SU-DHL-6 (cell line): ENCODE data around the gene DNAH7.

Experiments
- H2AFZ ChIP-seq: fragments of 200-600 bp; sonication (generic); 2 replicates; pipeline ENCODE4 v1.6.1; 2014; ENCODE audit warnings: low read depth, mild to moderate bottlenecking, moderate library complexity, mixed read lengths, antibody characterized with exemption, low read length; ENCODE audit not compliant: severe bottlenecking
- H3F3A ChIP-seq: fragments of 200-600 bp; shearing (Covaris generic); 2 replicates; pipeline ENCODE4 v1.6.0; 2016; ENCODE audit warnings: antibody characterized with exemption, mild to moderate bottlenecking; ENCODE audit not compliant: insufficient read depth
- H3K27ac ChIP-seq: fragments of 200-600 bp; sonication (generic); 2 replicates; pipeline ENCODE4 v1.5.1; 2016; ENCODE audit warnings: low read depth, mild to moderate bottlenecking, low read length, moderate library complexity, mixed read lengths
- H3K27me3 ChIP-seq: fragments of 200-600 bp; sonication (generic), shearing (Covaris generic); 2 replicates; pipeline ENCODE4 v1.6.0; 2014; ENCODE audit warnings: mild to moderate bottlenecking, low read length
- H3K36me3 ChIP-seq: fragments of 200-600 bp; sonication (generic); 2 replicates; pipeline ENCODE4 v1.6.1; 2014; ENCODE audit warnings: mild to moderate bottlenecking, low read length, mixed read lengths
- H3K4me2 ChIP-seq: fragments of 300-600, 200-600 bp; shearing (Covaris generic), sonication (generic); 2 replicates; pipeline ENCODE4 v1.6.0; 2014; ENCODE audit warnings: low read length, low read depth, mild to moderate bottlenecking; ENCODE audit not compliant: poor library complexity, severe bottlenecking
- H3K4me3 ChIP-seq: fragments of 200-600 bp; sonication (generic); 2 replicates; pipeline ENCODE4 v1.5.1; 2014; ENCODE audit warnings: antibody characterized with exemption, low read length, mild to moderate bottlenecking, mixed read lengths; ENCODE audit not compliant: insufficient read depth, poor library complexity, severe bottlenecking
- H3K79me2 ChIP-seq: fragments of 200-600 bp; sonication (generic); 2 replicates; pipeline ENCODE4 v1.6.1; 2014; ENCODE audit warnings: mild to moderate bottlenecking, low read length, moderate library complexity; ENCODE audit not compliant: insufficient read depth
- H3K9ac ChIP-seq: fragments of 200-600 bp; sonication (generic); 2 replicates; pipeline ENCODE4 v1.7.0; 2014; ENCODE audit warnings: mild to moderate bottlenecking, low read length
- H3K9me2 ChIP-seq: fragments of 200-600 bp; sonication (generic); replicated peaks from 2 replicates; pipeline ENCODE4 v1.6.1; 2014; ENCODE audit warnings: low read length; ENCODE audit not compliant: insufficient read depth
- H3K9me3 ChIP-seq: fragments of 200-600 bp; sonication (generic); 2 replicates; pipeline ENCODE4 v1.6.1; 2014; ENCODE audit warnings: low read length, mixed read lengths; ENCODE audit not compliant: insufficient read depth
- H4K20me1 ChIP-seq: fragments of 200-600 bp; sonication (generic); 2 replicates; pipeline ENCODE4 v1.6.1; 2014; ENCODE audit warnings: low read depth, mild to moderate bottlenecking, antibody characterized with exemption, low read length, moderate library complexity, mixed read lengths
- EZH2phosphoT487 ChIP-seq: fragments of 200-600 bp; sonication (generic), shearing (Covaris generic); conservative IDR thresholded peaks from 2 replicates; pipeline ENCODE4 v1.6.1; 2018; ENCODE audit warnings: mild to moderate bottlenecking, antibody characterized with exemption, low read length, moderate library complexity, mixed read lengths
- TF ChIP-seq, protein P1 (sequence below): fragments of 200-600 bp; sonication (generic); IDR thresholded peaks from one replicate; pipeline ENCODE4 v1.5.1; 2017; ENCODE audit warnings: antibody characterized with exemption, mild to moderate bottlenecking, low read length, moderate library complexity; ENCODE audit not compliant: insufficient read depth, poor library complexity, severe bottlenecking

The DNAH7 gene

DNA sequence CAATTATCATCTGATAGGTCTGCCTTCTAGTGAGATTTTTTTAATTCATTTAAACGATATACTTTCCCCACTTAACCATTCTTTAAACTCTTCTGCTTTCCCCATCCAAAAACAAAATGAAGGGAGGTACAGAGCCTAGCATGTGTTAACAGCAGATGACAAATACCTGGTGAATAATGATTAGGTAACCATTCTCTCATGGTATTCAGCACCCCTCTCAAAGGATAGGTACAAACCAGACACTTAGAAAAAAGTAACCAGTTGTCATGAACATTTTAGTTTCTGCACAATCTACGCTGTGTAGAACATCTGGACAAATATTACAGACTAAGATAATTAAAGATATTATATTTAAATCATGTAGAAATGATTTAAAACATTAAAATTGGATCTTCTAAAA lies 56.3 kb downstream of the DNAH7 start:
- Histone ChIP-seq H2AFZ (no peak overlapping the region), H4K20me1 (no peaks in the 10 kb centered on the region), H3K36me3 (no peaks in the 10 kb centered on the region), H3K4me2 (no peak overlapping the region), H3K9ac (no peak overlapping the region), H3K4me3 (no peak overlapping the region), H3K27me3 (no peaks in the 10 kb centered on the region), H3F3A (no peaks in the 10 kb centered on the region), H3K79me2 (no peaks in the 10 kb centered on the region), H3K9me2 (no peaks in the 10 kb centered on the region), H3K27ac (no peak overlapping the region), H3K9me3 (no peaks in the 10 kb centered on the region)
- TF ChIP-seq EZH2phosphoT487: no peak
- TF ChIP-seq, protein P1, sequence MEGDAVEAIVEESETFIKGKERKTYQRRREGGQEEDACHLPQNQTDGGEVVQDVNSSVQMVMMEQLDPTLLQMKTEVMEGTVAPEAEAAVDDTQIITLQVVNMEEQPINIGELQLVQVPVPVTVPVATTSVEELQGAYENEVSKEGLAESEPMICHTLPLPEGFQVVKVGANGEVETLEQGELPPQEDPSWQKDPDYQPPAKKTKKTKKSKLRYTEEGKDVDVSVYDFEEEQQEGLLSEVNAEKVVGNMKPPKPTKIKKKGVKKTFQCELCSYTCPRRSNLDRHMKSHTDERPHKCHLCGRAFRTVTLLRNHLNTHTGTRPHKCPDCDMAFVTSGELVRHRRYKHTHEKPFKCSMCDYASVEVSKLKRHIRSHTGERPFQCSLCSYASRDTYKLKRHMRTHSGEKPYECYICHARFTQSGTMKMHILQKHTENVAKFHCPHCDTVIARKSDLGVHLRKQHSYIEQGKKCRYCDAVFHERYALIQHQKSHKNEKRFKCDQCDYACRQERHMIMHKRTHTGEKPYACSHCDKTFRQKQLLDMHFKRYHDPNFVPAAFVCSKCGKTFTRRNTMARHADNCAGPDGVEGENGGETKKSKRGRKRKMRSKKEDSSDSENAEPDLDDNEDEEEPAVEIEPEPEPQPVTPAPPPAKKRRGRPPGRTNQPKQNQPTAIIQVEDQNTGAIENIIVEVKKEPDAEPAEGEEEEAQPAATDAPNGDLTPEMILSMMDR: no peak

DNA sequence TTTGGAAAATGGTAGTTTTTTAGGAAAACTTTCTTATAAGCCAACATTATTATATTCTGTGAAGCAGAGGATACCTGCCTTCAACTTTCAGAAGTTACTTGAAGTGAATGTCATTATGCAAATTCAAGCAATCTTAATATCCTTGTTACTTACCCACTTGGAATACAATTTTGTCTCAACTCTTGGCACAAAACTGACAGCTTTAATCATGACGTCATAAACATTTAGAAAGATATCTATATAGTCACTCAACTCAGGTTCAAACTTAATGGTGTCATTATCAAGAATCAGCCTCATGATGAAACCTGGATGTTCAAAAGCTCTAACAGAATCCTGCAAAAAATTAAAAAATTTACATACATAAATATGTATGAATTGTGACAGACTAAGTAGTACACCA lies 68.1 kb downstream of the DNAH7 start:
- Histone ChIP-seq H3K9me3 (no peaks in the 10 kb centered on the region), H3K4me2 (no peak overlapping the region), H3K27me3 (no peaks in the 10 kb centered on the region), H3K27ac (no peak overlapping the region), H3K36me3 (no peaks in the 10 kb centered on the region), H4K20me1 (no peaks in the 10 kb centered on the region), H2AFZ (no peak overlapping the region), H3K4me3 (no peak overlapping the region), H3K9ac (no peak overlapping the region), H3K9me2 (no peaks in the 10 kb centered on the region), H3K79me2 (no peaks in the 10 kb centered on the region), H3F3A (no peaks in the 10 kb centered on the region)
- TF ChIP-seq, protein P1: no peak
- no peak for TF ChIP-seq EZH2phosphoT487

DNA sequence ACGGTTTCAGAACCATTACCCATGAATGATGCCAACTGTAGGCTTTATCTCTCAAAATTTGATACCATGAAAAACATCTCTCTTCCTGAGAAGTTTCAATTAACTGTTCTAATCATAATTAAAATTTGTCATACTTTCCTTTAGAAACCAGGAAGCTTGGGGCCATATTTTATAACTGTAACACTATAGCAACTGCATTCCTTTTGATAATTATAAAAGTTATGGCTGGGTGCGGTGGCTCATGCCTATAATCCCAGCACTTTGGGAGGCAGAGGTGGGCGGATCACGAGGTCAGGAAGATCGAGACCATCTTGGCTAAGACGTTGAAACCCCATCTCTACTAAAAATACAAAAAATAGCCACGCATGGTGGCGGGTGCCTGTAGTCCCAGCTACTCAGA lies 70.6 kb downstream of the DNAH7 start:
- TF ChIP-seq, protein P1: no peak
- Histone ChIP-seq H3K9me2 (no peaks in the 10 kb centered on the region), H3K9me3 (no peaks in the 10 kb centered on the region)

DNA sequence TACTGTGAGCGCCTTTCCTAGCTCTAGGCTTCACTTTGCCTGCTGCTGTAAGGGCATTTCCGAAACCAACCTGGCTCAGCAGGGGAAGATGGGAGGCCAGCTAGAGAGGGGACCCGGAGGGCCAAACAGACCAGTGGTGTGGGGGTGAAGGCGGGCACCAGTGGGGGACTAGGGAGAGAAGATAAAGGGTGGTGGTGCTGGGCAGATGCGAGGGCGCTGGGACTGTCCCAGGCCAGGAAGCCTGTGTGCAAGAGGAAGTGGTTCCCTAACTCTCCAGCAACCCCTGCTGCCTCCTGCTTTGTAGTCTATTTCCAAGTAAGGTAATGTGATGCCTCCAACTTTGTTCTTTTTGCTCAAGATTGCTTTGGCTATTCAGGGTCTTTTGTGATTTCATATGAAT lies 73.1 kb downstream of the DNAH7 start:
- H3K9ac ChIP-seq: no peak overlapping the region
- no peak for TF ChIP-seq EZH2phosphoT487
- TF ChIP-seq, protein P1: no peak
- H4K20me1 ChIP-seq: no peaks in the 10 kb centered on the region
- H3K4me3 ChIP-seq: no peak overlapping the region
- no peaks in the 10 kb centered on the region for H3K36me3 ChIP-seq
- no peaks in the 10 kb centered on the region for H3K27me3 ChIP-seq
- no peaks in the 10 kb centered on the region for H3K9me3 ChIP-seq
- no peak overlapping the region for H3K4me2 ChIP-seq
- H3K27ac ChIP-seq: no peak overlapping the region
- no peaks in the 10 kb centered on the region for H3K79me2 ChIP-seq
- no peaks in the 10 kb centered on the region for H3K9me2 ChIP-seq
- no peak overlapping the region for H2AFZ ChIP-seq
- no peaks in the 10 kb centered on the region for H3F3A ChIP-seq

More for the DNA sequence above, 70.6 kb downstream of the DNAH7 start:
- Histone ChIP-seq H3K79me2 (no peaks in the 10 kb centered on the region), H3F3A (no peaks in the 10 kb centered on the region), H4K20me1 (no peaks in the 10 kb centered on the region), H3K4me2 (no peak overlapping the region), H3K9ac (no peak overlapping the region), H3K27ac (no peak overlapping the region), H3K27me3 (no peaks in the 10 kb centered on the region), H3K36me3 (no peaks in the 10 kb centered on the region), H2AFZ (no peak overlapping the region), H3K4me3 (no peak overlapping the region)
